ENCODE results near the gene MTO1.
"Not testable (repeated sequence)": the region's sequence is repeated elsewhere in the genome, so short reads cannot be mapped to it uniquely, and the experiment has no call there.

MTO1 gene

DNA sequence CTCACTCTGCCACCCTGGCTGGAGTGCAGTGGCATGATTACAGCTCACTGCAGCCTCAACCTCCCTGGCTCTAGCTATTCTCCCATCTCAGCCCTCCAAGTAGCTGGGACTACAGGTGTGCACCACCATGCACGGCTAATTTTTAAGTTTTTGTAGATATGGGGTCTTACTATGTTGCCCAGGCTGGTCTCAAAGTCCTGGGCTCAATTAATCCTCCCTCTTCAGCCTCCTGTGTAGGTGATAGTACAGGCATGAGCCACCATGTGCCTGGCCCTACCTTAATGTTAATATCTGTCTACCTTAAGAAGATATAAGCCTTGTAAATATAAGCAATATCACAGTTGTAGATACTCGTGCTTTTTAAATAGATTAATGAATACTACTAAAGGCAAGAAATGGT lies 42.6 kb downstream of the MTO1 start:
- DNase-seq (ENCODE audit: low read depth in 3 of 3): no peak

DNA sequence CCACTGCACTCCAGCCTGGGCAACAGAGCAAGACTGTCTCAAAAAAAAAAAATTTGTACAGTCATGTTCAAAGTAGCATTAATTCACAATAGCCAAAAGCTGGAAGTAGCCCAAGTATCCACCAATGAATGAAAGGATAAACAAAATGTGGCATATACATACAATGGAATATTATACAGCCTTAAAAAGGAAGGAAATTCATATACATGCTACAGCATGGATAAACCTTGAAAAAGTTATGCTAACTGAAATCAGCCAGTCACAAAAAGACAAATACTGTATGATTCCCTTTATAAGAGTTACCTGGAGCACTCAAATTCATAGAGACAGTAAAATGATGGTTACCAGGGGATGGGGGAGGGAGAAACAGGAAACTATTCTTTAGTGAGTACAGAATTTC lies 43.6 kb downstream of the MTO1 start:
- no peak for DNase-seq (ENCODE audit: low read depth in 3 of 3)

DNA sequence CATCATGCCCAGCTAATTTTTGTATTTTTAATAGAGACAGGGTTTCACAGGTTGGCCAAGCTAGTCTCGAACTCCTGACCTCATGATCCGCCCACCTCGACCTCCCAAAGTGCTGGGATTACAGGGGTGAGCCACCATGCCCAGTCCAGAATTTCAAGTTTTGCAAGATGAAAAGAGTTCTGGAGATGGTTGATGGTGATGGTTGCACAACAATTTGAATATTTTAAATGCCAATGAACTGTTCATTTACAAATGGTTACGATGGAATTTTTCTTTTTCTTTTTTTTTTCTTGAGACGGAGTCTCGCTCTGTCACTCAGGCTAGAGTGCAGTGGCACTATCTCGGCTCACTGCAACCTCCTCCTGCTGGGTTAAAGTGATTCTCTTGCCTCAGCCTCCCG lies 44.2 kb downstream of the MTO1 start:
- not testable (repeated sequence) for DNase-seq (ENCODE audit: low read depth in 3 of 3)

DNA sequence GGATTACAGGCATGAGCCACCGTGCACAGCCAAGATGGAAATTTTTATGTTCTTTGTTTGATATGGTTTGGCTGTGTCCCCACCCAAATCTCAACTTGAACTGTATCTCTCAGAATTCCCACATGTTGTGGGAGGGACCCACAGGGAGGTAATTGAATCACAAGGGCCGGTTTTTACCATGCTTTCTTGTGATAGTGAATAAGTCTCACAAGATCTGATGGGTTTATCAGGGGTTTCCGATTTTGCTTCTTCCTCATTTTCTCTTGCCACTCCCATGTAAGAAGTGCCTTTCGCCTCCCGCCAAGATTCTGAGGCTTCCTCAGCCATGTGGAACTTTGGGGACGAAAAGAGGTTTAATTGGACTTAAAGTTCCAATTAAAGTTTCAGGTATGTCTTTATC lies 44.7 kb downstream of the MTO1 start:
- no peak for DNase-seq (ENCODE audit: low read depth in 3 of 3)

DNA sequence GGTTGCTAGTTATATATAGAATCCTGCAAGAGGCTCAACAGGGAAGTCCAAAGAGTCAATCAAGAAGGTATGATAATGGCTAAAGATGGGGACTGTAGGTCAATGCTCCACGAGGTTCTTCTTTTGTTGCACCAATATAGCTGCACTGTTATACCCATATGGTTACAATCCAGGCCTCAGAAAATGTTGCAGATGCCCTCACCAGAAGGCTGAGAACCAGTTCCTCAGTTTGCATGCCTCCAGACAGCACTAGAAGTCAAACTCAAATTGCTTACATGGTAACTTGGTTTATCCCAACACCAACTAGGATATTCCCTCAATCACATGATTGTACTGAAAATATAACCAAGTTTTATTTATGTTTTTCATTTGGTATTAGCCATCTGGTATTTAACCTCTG lies 47.2 kb downstream of the MTO1 start:
- DNase-seq (ENCODE audit: low read depth in 3 of 3): no peak

DNA sequence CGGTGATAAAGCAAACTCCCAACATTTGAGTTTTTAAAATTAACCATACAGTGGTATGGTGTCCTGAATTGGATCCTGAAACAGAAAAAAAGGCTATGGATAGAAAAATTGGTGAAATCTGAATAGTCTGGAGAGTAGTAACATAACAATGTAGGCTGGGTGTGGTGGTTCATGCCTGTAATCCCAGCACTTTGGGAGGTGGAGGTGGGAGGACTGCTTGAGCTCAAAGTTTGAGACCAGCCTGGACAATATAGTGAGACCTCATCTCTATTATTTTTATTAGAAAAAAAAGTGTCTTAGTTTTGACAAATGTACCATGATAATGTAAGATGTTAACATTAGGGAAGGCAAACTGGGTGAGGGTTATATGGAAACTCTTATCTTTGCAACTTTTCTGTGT lies 48.3 kb downstream of the MTO1 start:
- no peak for DNase-seq (ENCODE audit: low read depth in 3 of 3)

DNA sequence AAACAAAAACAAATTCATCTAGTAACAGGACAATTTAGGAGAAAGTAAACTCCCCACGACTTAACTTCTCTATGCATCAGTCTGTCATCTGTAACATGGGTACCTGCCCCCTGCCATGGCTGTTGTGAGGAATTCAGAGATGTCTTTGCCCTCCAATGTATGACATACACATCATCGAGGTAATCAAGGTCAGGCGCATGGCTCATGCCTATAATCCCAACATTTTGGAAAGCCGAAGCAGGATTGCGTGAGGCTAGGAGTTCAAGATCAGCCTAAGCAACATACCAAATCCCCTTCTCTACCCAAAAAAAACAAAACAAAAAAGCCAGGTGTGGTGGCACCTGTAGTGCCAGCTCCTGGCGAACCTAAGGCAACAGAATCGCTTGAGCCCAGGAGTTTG lies 50.3 kb downstream of the MTO1 start:
- no peak for DNase-seq (ENCODE audit: low read depth in 3 of 3)

DNA sequence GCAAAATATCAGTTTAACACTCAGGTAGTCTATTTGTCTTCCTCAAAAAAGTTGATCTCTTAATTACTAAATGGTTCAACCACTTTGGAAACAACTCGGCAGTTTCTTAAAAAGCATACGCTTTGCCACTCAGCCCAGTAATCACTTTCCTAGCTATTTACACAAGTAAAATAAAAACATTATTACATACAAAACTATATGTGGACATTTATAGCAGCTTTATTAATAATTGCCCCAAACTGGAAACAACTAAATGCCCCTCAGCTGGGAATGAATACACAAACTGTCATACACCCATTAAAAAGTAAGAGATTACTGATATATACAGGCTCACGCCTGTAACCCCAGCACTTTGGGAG lies 51.9 kb downstream of the MTO1 start:
- DNase-seq (ENCODE audit: low read depth in 3 of 3): no peak

DNA sequence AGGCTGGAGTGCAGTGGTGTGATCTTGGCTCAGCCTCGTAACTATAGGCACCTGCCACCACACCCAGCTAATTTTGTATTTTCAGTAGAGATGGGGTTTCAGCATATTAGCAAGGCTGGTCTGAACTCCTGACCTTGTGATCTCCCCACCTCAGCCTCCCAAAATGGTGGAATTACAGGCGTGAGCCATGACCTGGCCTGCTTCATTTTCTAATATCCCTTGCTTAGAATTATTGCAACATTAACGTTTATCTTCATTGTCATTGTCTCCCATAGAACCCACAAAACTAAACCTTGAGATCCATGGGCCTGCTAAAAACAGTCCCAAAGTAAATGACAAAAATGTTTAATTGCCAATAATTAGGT lies 53.2 kb downstream of the MTO1 start:
- DNase-seq (ENCODE audit: low read depth in 3 of 3): no peak

DNA sequence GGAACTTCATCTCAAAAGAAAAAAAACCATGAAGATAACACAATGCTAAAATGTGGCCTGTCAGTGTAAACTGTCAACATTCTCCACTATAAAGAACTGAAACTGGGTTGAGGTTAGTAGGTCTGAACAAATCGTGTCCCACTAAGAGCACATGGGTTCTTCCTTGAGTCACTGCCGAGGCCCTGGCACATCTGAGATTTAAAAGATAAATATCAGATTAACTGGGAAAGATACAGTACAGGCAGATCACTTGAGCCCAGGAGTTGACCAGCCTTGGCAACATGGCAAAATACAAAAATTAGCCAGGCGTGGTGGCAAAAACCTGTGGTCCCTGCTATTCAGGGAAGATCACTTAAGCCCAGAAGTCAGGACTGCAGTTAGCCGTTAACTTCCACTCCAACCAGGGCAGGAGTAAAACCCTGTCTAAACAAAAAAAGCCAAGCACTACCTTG lies 53.7 kb downstream of the MTO1 start:
- DNase-seq (ENCODE audit: low read depth in 3 of 3): no peak

DNA sequence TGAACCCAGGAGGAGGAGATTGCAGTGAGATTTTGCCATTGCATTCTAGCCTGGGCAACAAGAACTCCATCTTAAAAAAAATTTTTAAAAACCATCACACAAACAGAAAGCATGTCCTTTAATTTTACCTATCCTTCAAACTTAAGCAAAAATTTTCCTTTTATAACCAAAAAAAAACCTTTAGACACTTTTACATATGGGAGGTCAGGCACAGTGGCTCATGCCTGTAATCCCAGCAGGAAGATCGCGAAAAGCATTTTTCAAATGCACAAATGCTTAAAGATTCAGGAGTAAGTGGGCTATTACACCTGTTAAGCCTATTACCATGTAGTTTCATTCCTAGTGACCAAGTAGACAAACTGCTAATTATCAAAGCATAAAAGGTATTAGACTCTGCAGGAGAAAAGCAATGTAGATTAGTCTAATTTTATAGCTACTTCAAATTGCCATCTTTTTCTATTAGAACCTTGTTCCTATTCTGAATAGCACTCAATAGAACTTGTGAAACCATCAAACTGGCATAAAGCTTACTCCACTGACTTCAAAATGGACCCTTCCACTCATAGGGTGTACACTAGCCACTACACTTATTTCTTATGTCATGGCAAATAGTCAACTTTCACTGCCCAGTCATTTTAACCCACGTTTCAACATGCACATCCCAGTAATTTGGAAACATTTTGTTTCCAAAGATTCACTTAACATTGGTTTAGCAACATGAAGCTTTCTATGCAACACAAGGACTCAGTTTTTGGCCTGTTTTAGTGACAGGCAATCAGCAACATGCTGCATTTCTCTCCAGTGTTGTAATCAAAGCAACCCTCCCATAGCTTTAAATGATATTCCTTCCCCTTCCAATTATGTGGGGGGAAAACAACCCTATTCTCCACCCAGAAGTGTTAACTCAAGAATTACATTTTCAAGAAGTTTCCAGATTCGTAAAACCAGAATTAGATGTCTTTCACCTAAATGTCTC lies 55.3 kb downstream of the MTO1 start:
- DNase-seq (ENCODE audit: low read depth in 3 of 3): no peak

DNA sequence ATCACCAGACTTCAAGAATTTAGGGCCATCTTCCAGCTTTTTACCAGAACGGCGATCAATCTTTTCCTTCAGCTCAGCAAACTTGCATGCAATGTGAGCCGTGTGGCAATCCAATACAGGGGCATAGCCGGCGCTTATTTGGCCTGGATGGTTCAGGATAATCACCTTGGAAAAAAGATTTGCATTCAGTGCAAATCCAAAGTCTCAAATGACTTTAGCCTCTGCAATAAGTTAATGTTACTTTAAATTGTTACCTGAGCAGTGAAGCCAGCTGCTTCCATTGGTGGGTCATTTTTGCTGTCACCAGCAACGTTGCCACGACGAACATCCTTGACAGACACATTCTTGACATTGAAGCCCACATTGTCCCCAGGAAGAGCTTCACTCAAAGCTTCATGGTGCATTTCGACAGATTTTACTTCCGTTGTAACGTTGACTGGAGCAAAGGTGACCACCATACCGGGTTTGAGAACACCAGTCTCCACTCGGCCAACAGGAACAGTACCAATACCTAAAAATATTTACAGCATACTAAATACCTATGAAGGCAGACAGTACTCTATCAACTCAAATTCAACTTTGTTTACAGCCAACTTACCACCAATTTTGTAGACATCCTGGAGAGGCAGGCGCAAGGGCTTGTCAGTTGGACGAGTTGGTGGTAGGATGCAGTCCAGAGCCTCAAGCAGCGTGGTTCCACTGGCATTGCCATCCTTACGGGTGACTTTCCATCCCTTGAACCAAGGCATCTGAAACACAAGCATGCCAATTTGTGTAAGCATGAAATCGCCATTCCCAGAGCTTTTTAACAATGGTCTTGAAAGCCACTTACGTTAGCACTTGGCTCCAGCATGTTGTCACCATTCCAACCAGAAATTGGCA lies 56.8 kb downstream of the MTO1 start:
- DNase-seq (ENCODE audit: low read depth in 3 of 3): not testable (repeated sequence)

DNA sequence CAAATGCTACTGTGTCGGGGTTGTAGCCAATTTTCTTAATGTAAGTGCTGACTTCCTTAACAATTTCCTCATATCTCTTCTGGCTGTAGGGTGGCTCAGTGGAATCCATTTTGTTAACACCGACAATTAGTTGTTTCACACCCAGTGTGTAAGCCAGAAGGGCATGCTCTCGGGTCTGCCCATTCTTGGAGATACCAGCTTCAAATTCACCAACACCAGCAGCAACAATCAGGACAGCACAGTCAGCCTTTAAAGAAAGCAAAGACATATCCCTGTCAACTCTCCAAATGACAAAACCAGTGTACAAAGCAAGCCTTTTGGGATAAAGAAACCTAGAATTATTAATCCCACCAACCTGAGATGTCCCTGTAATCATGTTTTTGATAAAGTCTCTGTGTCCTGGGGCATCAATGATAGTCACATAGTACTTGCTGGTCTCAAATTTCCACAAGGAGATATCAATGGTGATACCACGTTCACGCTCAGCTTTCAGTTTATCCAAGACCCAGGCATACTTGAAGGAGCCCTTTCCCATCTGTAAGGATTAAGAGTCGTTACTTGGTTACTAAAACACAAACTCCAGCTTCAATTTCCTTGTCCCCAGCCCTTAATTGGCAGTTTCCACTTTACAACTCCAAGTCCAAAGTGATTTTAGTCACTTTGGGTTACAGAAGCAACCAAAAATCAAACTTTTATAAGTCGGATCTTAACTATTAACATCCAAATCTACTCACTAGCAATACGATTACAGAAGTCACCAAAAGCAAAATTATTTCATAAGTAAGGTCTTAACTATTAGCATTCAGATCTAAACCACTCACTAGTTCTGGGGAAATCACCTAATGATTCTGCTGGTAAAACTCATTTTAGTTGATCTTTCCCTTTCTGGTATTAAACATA lies 57.7 kb downstream of the MTO1 start:
- not testable (repeated sequence) for DNase-seq (ENCODE audit: low read depth in 3 of 3)

DNA sequence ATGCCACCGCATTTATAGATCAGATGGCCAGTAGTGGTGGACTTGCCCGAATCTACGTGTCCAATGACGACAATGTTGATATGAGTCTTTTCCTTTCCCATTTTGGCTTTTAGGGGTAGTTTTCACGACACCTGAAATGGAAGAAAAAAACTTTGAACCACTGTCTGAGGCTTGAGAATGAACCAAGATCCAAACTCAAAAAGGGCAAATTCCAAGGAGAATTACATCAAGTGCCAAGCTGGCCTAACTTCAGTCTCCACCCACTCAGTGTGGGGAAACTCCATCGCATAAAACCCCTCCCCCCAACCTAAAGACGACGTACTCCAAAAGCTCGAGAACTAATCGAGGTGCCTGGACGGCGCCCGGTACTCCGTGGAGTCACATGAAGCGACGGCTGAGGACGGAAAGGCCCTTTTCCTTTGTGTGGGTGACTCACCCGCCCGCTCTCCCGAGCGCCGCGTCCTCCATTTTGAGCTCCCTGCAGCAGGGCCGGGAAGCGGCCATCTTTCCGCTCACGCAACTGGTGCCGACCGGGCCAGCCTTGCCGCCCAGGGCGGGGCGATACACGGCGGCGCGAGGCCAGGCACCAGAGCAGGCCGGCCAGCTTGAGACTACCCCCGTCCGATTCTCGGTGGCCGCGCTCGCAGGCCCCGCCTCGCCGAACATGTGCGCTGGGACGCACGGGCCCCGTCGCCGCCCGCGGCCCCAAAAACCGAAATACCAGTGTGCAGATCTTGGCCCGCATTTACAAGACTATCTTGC lies 58.6 kb downstream of the MTO1 start:
- DNase-seq (ENCODE audit: low read depth in 3 of 3): peak in 2 of 3 donors; percentile 64 to 75

DNA sequence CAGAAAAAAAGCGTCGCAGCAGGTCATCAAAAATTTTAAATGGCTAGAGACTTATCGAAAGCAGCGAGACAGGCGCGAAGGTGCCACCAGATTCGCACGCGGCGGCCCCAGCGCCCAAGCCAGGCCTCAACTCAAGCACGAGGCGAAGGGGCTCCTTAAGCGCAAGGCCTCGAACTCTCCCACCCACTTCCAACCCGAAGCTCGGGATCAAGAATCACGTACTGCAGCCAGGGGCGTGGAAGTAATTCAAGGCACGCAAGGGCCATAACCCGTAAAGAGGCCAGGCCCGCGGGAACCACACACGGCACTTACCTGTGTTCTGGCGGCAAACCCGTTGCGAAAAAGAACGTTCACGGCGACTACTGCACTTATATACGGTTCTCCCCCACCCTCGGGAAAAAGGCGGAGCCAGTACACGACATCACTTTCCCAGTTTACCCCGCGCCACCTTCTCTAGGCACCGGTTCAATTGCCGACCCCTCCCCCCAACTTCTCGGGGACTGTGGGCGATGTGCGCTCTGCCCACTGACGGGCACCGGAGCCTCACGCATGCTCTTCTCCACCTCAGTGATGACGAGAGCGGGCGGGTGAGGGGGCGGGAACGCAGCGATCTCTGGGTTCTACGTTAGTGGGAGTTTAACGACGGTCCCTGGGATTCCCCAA lies 59.3 kb downstream of the MTO1 start, which contains the start of gene EEF1A1:
Gene EEF1A1, minus strand, starts transcription at position 345 of the 663 bp plus-strand sequence. CDS start 1,006 bp downstream, outside the sequence.
- DNase-seq (ENCODE audit: low read depth in 3 of 3): peak; percentile 99 to 100 (median 100)

DNA sequence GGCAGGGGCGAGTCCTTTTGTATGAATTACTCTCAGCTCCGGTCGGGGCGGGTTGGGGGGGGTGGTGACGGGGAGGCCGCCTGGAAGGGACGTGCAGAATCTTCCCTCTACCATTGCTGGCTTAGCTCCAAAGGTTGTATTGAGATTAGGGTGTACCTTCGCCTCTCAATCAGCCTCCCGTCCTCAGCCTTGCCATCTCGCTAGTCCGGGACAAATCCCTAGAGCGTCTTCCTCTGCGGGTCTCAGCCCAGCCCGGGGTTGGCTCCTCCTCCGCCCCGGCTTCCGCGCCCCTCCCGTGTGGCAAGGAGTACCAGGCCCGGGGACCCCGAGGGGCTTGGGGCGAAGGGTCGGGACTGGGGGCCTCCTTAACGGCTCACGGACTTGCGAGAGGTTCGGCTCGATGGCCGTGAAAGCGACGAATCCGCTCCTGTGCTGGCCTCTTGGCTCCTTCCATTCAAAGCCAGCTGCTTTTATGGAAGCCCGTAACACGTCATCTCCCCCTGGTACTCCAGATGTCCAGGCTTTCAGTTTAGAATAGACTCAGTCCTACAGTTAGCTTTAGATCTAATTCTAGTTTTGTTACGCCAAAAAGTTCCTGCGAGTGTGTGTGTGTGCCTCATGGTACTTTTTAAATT lies 59.9 kb downstream of the MTO1 start:
- peak; percentile 56 to 72 (median 62) for DNase-seq (ENCODE audit: low read depth in 3 of 3)

DNA sequence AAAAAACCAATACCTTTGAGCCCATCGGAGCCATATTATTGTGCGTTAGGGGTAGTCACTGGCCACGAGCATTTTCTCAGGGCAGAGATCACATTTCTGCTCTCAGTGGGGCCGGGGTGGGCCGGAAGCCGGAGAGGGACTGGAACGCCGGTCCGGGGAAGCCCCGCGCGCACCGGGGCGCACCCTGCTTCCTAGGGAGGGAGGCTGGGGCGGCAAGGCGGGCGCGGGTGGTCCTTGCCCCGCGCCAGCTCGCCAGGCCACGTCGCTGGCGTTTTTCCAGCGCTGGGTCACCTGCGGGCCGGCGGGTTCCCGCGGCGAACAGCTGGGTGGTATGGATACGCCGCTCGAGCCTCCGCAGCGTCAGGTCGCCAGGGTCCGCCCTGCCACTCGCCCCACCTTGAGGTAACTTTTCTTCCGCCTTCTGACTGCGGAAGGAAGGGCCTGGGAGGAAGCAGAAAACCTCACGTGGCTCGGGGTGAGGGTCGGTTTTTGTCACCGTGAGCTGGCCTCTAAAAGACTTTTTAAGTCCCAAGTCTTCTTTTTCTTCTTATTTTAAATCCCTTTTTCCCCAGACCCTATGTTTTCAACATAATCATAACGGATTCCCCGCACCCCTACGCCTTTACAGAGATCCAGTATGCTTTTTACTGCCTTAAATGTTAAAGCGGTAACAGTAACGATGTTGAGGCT lies 62.0 kb downstream of the MTO1 start:
- DNase-seq (ENCODE audit: low read depth in 3 of 3): peak in 2 of 3 donors; percentile 61 to 66

DNA sequence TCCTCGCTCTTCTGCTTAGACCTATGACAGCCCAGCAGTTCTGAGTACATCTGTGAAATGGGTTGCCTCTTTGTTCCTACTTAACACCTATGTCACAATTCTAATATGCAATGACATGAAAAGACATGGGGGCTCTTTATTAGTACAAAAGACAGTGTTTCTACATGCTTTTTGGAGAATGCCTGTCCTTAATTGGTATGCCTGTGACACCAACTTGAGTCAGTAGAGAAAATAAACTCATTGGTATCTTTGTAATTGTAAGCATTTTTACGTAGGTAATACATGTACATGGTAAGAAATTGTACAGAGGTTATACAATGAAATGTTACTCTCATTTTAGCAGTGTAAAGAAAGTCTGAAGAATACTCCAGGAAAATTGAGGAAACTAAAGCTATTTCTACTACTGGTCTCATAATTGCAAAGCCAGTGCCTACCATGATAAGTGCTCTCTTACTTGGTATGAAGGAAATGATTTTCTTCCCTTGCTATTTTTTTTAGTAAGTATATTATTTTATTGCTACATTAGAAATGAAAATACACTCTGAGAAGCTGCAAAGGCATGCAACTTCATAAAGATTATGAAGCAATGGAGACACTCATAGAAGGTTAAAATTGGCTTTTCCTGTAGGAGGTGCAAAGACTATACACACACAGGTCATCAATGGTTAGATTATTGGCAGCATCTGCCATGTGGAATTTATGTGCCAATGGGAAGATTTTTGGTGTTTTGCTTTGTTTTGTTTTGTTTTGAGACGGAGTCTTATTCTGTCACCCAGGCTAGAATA lies 64.2 kb downstream of the MTO1 start:
- DNase-seq (ENCODE audit: low read depth in 3 of 3): no peak

Measured in stimulated activated CD4-positive, alpha-beta T cell treated with anti-CD3 and anti-CD28 coated beads, TNF-alpha, amount 100 ng/mL, for 48 hours (primary cell).